PC-3 (cell line): ENCODE results near the gene PSMB5. TPM values are rescaled to one million over a fixed set of nuclear protein-coding genes. Genes with fewer than 3 reads are reported as not detected.

Experiments
- ATAC-seq: fragments of 200-7000 bp; cut with Tn5 transposase; 2 replicates; pipeline ENCODE4 v1.9.1; 2020; ENCODE audit warnings: mild to moderate bottlenecking, moderate library complexity
- BruUV-seq: library from RNA; stranded (reverse); fragments of 400-500 nt; replicated peaks from 2 replicates; lab custom pipeline; 2021; lab: Mats Ljungman, UMichigan
- CTCF ChIA-PET: fragments of 300-600 bp; sonication (Branson Sonifier 250); formaldehyde crosslinking; loops from one replicate; lab custom pipeline; 2022; ENCODE audit warnings: antibody characterized with exemption; lab: Charles Lee
- POLR2A ChIA-PET: fragments of 300-600 bp; sonication (Branson Sonifier 250); formaldehyde crosslinking; loops from one replicate; lab custom pipeline; 2022; ENCODE audit warnings: antibody characterized with exemption; ENCODE audit not compliant: unreplicated experiment; lab: Charles Lee
- DNase-seq: peaks from one replicate; pipeline ENCODE4 v3.0.0-alpha.2; 2015
- H2AFZ ChIP-seq: fragments of 300-600 bp; sonication (generic); 2 replicates; pipeline ENCODE4 v1.6.0; 2016; ENCODE audit warnings: antibody characterized with exemption, low read length
- H3F3A ChIP-seq: fragments of 300-600 bp; sonication (generic); one replicate; pipeline ENCODE4 v1.6.0; 2017; ENCODE audit warnings: antibody characterized with exemption, low read length, control low read depth, mild to moderate bottlenecking; ENCODE audit not compliant: unreplicated experiment
- H3K27ac ChIP-seq: fragments of 300-600 bp; sonication (generic); 2 replicates; pipeline ENCODE4 v1.5.1; 2016; ENCODE audit warnings: mild to moderate bottlenecking, low read length
- H3K27me3 ChIP-seq: fragments of 300-600 bp; sonication (generic); 2 replicates; pipeline ENCODE4 v1.6.1; 2016; ENCODE audit warnings: low read length, mixed read lengths
- H3K36me3 ChIP-seq: fragments of 300-600 bp; sonication (generic); 2 replicates; pipeline ENCODE4 v1.6.1; 2016; ENCODE audit warnings: low read depth, mixed run types, low read length, mixed read lengths
- H3K4me1 ChIP-seq: fragments of 300-600 bp; sonication (generic); 2 replicates; pipeline ENCODE4 v1.5.1; 2016; ENCODE audit warnings: low read length; ENCODE audit not compliant: insufficient read depth
- H3K4me2 ChIP-seq: fragments of 300-600 bp; sonication (generic); 2 replicates; pipeline ENCODE4 v1.6.0; 2016; ENCODE audit warnings: low read length
- H3K4me3 ChIP-seq: fragments of 300-600 bp; sonication (generic); 2 replicates; pipeline ENCODE4 v1.5.1; 2016; ENCODE audit warnings: mild to moderate bottlenecking, low read length, mixed read lengths
- H3K79me2 ChIP-seq: fragments of 300-600 bp; sonication (generic); 2 replicates; pipeline ENCODE4 v1.6.1; 2017; ENCODE audit warnings: low read length, mixed read lengths
- H3K9ac ChIP-seq: fragments of 300-600 bp; sonication (generic); 2 replicates; pipeline ENCODE4 v1.6.0; 2016; ENCODE audit warnings: mild to moderate bottlenecking, low read length
- H3K9me2 ChIP-seq: fragments of 300-600 bp; sonication (generic); replicated peaks from 2 replicates; pipeline ENCODE4 v1.6.1; 2016; ENCODE audit warnings: mixed run types, low read length, mixed read lengths
- H3K9me3 ChIP-seq: fragments of 300-600 bp; sonication (generic); 2 replicates; pipeline ENCODE4 v1.6.1; 2016; ENCODE audit warnings: low read length, mixed read lengths
- H4K20me1 ChIP-seq: fragments of 300-600 bp; sonication (generic); 2 replicates; pipeline ENCODE4 v1.6.1; 2016; ENCODE audit warnings: low read length, mixed read lengths
- EZH2 ChIP-seq: fragments of 300-600 bp; sonication (generic); IDR thresholded peaks from one replicate; pipeline ENCODE4 v1.6.1; 2017; ENCODE audit warnings: antibody characterized with exemption, mild to moderate bottlenecking, low read length; ENCODE audit not compliant: unreplicated experiment
- EZH2phosphoT487 ChIP-seq: fragments of 300-600 bp; sonication (generic); IDR thresholded peaks from 2 replicates; pipeline ENCODE4 v1.6.1; 2018; ENCODE audit warnings: mild to moderate bottlenecking, antibody characterized with exemption, low read length, borderline replicate concordance
- intact Hi-C: fragments of 100-400 bp; cut with micrococcal nuclease; formaldehyde crosslinking; loops from 2 replicates; pipeline ENCODE4 v1.9.0; 2023
- total RNA-seq: library from RNA; depleted of rRNA; stranded (reverse); fragments of >200 nt; gene quantifications from 2 replicates; pipeline ENCODE4 v1.2.3, GENCODE V29; 2014
- TF ChIP-seq, protein P1 (sequence below): fragments of 300-600 bp; sonication (generic); conservative IDR thresholded peaks from 2 replicates; pipeline ENCODE4 v1.5.1; 2017; ENCODE audit warnings: antibody characterized with exemption, low read depth, mild to moderate bottlenecking, low read length

PSMB5 gene
- total RNA-seq, 1 experiment from 2014 or later, result 424 TPM

DNA sequence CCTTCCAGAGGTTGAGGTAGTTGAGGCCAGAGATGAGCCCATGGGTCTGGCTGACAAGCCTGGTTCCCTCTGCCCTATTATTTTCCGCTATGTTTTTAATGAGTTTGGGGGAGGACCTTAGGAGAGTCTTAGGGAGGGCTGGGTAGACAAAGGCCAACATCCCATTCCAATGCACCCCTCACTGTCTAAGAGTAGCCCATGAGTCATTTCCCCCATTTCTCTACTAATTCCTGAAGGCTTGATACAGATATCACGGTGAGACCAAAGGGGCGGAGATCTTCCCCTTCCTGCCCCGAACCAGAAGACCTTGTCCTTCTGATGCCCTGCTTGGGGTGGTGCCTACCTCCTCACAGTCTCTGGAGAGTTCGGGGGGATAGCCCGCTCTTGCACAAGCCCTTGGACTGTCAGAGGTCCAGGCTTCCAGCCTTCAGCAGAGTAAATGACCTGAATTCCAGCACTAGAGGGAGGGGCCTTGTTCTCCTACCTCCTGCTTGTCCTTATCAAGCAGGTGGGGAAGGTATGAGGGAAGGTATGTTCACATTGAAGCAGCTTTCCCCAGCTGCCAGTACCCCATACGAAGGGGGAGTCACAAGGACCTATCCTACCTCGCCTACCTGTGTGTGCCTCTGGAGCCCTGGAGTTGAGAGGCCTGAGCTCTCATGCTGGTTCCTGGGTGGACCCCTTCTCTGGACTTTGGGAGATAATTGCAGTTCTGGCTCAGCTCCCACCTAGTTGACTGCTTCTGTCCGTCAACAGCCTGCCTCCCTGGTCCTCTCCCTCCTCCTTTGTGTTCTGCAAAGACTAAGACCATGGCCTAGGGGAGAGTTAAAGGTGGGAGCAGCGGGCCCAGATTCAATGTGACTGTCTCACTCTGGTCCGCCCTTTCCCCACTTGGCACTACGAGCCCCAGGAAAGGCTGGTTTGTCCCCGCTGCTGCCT, 11.0 kb upstream of the PSMB5 start:
- H3K36me3 ChIP-seq, result no peaks in the 10 kb centered on the region
- H3F3A ChIP-seq, result no peaks in the 10 kb centered on the region
- H3K27ac ChIP-seq, result no peak overlapping the region
- H4K20me1 ChIP-seq, result no peaks in the 10 kb centered on the region
- no peak for DNase-seq
- ChIA-PET POLR2A (no interaction called here), CTCF (interaction anchor here (0.6 to 0.8 kb wide), 2 partner anchors 51 to 800 kb away, joined by 3 to 9 read pairs; no protein-coding TSS in a partner anchor)
- H3K4me2 ChIP-seq, result no peak overlapping the region
- H3K4me3 ChIP-seq, result no peak overlapping the region
- H3K9ac ChIP-seq, result no peak overlapping the region
- H3K9me2 ChIP-seq, result no peaks in the 10 kb centered on the region
- intact Hi-C loops, result no loop called here
- TF ChIP-seq EZH2 (no peak), EZH2phosphoT487 (no peak)
- TF ChIP-seq, protein P1, sequence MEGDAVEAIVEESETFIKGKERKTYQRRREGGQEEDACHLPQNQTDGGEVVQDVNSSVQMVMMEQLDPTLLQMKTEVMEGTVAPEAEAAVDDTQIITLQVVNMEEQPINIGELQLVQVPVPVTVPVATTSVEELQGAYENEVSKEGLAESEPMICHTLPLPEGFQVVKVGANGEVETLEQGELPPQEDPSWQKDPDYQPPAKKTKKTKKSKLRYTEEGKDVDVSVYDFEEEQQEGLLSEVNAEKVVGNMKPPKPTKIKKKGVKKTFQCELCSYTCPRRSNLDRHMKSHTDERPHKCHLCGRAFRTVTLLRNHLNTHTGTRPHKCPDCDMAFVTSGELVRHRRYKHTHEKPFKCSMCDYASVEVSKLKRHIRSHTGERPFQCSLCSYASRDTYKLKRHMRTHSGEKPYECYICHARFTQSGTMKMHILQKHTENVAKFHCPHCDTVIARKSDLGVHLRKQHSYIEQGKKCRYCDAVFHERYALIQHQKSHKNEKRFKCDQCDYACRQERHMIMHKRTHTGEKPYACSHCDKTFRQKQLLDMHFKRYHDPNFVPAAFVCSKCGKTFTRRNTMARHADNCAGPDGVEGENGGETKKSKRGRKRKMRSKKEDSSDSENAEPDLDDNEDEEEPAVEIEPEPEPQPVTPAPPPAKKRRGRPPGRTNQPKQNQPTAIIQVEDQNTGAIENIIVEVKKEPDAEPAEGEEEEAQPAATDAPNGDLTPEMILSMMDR, result no peak
- no peaks in the 10 kb centered on the region for H3K27me3 ChIP-seq
- no peaks in the 10 kb centered on the region for H3K9me3 ChIP-seq
- no TSS peak for BruUV-seq
- H2AFZ ChIP-seq, result no peak overlapping the region
- no peaks in the 10 kb centered on the region for H3K79me2 ChIP-seq
- peaks cover 20% of the 10 kb centered on the region for H3K4me1 ChIP-seq
- no peak; the same call in 1 of the 2 replicates for ATAC-seq

DNA sequence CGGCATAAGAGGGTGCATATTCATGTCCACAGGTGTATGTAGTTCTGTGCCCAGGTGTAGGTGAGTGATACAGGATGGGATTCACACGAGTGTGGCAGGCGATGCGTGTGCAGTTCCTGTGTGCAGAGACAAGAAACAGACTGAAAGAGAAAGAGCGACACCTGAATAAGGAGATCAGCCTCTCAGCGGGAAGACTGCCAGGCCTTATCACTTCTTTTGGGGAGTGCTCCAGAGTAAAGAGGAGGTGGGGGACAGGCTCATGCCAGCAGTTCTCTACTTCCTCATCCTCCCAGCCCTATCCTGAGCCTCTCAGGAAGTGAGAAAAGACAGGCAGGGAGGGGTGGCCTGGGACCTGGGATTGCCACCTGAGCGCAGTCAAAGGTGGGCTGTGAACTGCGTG, 10.1 kb upstream of the PSMB5 start:
- BruUV-seq, result no TSS peak
- H4K20me1 ChIP-seq, result no peaks in the 10 kb centered on the region
- CTCF ChIA-PET, result no interaction called here

More for the DNA sequence above, 10.1 kb upstream of the PSMB5 start:
- Histone ChIP-seq H3K36me3 (no peaks in the 10 kb centered on the region), H3K27ac (no peak overlapping the region), H3K4me2 (no peak overlapping the region), H3K9ac (no peak overlapping the region), H3F3A (no peaks in the 10 kb centered on the region), H3K79me2 (no peaks in the 10 kb centered on the region), H3K9me3 (no peaks in the 10 kb centered on the region), H3K27me3 (no peaks in the 10 kb centered on the region), H3K9me2 (no peaks in the 10 kb centered on the region), H3K4me1 (peaks cover 20% of the 10 kb centered on the region), H2AFZ (no peak overlapping the region), H3K4me3 (no peak overlapping the region)
- TF ChIP-seq EZH2 (no peak), EZH2phosphoT487 (no peak)
- TF ChIP-seq, protein P1, result no peak
- intact Hi-C loops, result no loop called here
- POLR2A ChIA-PET, result no interaction called here
- DNase-seq (no peak), ATAC-seq (no peak)
